B cell (primary cell): ENCODE data around the gene ADD3.

Experiments
- CTCF ChIP-seq: fragments of 200-600 bp; IDR thresholded peaks from one replicate; pipeline ENCODE4 v1.8.0; 2022; ENCODE audit warnings: antibody characterized with exemption, mild to moderate bottlenecking
- EZH2 ChIP-seq: IDR thresholded peaks from 2 replicates; pipeline ENCODE4 v1.6.1; 2012; ENCODE audit warnings: borderline replicate concordance, low read depth, mild to moderate bottlenecking, moderate library complexity, low read length; ENCODE audit not compliant: insufficient read depth, poor library complexity, severe bottlenecking

GRCh38 chr10:110138197-110138812 lies 130.5 kb downstream of the ADD3 start:
- TF ChIP-seq EZH2 (no peak), CTCF (peak; percentile 79)
